Measurements from ENCODE around the gene CDH1.
"Not testable (repeated sequence)": the region's sequence is repeated elsewhere in the genome, so short reads cannot be mapped to it uniquely, and the experiment has no call there.

Gene CDH1

DNA sequence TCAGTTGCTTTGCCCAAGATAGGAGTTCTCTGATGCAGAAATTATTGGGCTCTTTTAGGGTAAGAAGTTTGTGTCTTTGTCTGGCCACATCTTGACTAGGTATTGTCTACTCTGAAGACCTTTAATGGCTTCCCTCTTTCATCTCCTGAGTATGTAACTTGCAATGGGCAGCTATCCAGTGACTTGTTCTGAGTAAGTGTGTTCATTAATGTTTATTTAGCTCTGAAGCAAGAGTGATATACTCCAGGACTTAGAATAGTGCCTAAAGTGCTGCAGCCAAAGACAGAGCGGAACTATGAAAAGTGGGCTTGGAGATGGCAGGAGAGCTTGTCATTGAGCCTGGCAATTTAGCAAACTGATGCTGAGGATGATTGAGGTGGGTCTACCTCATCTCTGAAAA is 97.5 kb downstream of the CDH1 start:
- no peak for DNase-seq (ENCODE audit: low read depth, low spot score)
- TF ChIP-seq, protein P1, sequence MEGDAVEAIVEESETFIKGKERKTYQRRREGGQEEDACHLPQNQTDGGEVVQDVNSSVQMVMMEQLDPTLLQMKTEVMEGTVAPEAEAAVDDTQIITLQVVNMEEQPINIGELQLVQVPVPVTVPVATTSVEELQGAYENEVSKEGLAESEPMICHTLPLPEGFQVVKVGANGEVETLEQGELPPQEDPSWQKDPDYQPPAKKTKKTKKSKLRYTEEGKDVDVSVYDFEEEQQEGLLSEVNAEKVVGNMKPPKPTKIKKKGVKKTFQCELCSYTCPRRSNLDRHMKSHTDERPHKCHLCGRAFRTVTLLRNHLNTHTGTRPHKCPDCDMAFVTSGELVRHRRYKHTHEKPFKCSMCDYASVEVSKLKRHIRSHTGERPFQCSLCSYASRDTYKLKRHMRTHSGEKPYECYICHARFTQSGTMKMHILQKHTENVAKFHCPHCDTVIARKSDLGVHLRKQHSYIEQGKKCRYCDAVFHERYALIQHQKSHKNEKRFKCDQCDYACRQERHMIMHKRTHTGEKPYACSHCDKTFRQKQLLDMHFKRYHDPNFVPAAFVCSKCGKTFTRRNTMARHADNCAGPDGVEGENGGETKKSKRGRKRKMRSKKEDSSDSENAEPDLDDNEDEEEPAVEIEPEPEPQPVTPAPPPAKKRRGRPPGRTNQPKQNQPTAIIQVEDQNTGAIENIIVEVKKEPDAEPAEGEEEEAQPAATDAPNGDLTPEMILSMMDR (IDR thresholded peaks at IDR 0.05; ENCODE audit: low read depth, low read length), result no peak
- H3K4me3 ChIP-seq (ENCODE audit: low read depth, low read length), result no peak overlapping the region
- in situ Hi-C loops (cut with HindIII; ENCODE audit: low sequenced_read_pairs), result no loop called here

DNA sequence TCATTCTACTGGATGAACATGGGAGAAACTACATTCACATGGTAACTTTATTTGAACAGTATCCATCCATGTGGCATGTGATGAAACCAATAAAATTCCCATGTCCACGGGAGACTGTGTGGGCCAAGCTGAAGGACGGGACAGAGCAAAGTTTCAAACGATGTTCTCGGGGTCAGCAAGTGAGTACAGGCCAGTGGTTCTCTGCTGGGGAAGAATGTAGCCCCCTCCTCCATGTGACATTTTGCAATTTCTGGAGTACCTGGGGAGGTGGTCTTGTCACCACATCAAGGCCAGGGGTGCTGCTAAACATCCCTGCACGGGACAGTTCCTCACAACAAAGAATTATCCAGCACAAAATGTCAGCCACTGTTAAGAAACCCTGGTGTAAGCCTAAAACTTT is 98.9 kb downstream of the CDH1 start:
- in situ Hi-C loops (cut with HindIII; ENCODE audit: low sequenced_read_pairs), result no loop called here
- DNase-seq (ENCODE audit: low read depth, low spot score), result no peak
- TF ChIP-seq, protein P1 (IDR thresholded peaks at IDR 0.05; ENCODE audit: low read depth, low read length), result no peak
- no peak overlapping the region for H3K4me3 ChIP-seq (ENCODE audit: low read depth, low read length)

DNA sequence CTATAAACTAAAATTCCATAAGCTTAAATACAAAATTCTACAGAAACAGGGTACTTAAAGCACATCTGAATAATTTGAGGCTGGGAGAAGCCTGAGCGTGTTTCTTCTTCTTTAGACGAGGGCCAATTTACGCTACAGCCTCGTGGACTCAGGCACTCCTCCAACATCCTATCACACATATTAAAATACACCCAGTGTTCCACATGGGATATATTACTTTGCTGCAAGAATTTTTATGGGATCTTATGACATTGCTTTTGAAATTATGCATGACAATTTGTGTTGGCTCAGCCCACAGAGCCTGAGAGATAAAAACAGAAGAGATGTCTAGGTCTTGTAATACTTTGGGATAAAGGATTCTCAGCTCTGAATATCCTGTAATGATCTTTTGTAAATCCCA is 102.7 kb downstream of the CDH1 start:
- no peak overlapping the region for H3K4me3 ChIP-seq (ENCODE audit: low read depth, low read length)
- TF ChIP-seq, protein P1 (IDR thresholded peaks at IDR 0.05; ENCODE audit: low read depth, low read length), result no peak
- DNase-seq (ENCODE audit: low read depth, low spot score), result no peak
- in situ Hi-C loops (cut with HindIII; ENCODE audit: low sequenced_read_pairs), result no loop called here

DNA sequence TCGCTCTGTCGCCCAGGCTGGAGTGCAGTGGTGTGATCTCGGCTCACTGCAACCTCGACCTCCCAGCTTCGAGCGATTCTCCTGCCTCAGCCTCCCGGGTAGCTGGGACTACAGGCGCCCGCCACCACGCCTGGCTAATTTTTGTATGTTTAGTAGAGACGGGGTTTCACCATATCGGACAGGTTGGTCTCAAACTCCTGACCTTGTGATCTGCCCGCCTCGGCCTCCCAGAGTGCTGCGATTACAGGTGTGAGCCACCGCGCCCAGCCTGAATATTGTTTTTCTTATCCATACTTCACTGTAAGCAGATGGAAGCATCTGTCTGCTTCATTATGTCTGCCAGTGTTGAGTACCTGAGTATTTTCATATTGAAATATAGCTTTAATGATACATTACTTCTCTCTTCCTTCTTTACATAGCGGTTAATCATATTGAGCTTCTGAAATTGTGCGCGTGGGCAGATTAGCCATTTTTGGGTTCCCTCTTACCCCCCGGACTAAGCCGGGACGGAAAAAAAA is 105.9 kb downstream of the CDH1 start:
- H3K4me3 ChIP-seq (ENCODE audit: low read depth, low read length), result peak overlapping the region; percentile 71
- in situ Hi-C loops (cut with HindIII; ENCODE audit: low sequenced_read_pairs); DNase-seq (ENCODE audit: low read depth, low spot score): not testable (repeated sequence)

DNA sequence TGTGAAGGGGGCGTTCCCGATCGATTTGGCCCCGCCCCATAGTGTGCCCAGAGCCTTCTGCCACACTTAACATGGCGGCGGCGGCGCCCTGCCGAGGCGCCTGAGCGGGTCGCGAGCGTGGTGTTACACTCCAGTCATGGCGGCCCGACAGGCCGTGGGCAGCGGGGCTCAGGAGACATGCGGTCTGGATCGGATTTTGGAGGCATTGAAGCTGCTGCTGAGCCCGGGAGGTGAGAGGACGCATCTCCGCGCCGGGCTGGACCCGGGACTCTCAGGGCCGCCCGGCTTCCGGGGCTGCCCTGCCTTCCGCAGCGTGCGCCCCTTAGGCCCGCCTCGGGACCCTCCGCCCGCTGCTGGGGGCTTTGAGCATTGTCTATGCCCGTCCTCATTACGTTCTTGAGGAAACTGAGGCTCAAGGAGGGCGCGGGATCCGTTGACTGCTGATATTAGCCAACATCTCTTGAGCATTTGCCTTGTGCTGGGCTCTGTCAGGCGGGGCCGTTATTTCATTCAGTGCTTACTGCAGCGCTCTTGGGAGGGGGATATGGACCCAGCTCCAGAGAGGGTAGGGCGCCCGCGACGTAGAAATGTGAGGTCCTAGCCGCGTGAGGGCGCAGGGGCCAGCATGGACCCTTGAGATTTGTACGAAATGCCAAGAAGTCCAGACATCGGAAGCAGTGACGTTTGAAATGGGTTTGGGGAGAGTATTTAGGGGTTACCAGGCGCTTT is 106.6 kb downstream of the CDH1 start, which contains the start of gene TANGO6:
TSS of gene TANGO6 (plus strand) at position 50 of the 729 bp plus-strand sequence. CDS start at position 137, 87 bp downstream.
- TF ChIP-seq, protein P1 (IDR thresholded peaks at IDR 0.05; ENCODE audit: low read depth, low read length), result peak; percentile 51
- in situ Hi-C loops (cut with HindIII; ENCODE audit: low sequenced_read_pairs), result no loop called here
- H3K4me3 ChIP-seq (ENCODE audit: low read depth, low read length), result peak within 1 kb of the TSS; percentile 71
- peak; percentile 79 for DNase-seq (ENCODE audit: low read depth, low spot score)

DNA sequence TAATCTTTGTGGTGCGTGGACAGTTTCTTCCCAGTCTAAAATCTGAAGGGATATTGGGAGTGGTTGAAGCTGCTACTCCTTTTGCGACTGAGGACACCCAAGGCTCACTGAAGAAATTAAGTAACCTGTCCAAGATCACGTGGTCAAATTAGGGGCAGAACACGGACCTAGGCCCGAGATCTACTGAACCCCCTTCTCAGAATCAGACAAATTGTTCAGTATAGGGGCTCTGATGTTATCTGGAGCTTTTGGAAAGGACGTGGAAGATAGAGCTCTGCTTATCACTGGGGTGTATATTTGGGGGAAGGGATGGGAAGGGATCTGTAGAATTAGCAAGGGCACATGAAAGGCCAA is 107.1 kb downstream of the CDH1 start:
- in situ Hi-C loops (cut with HindIII; ENCODE audit: low sequenced_read_pairs), result no loop called here
- H3K4me3 ChIP-seq (ENCODE audit: low read depth, low read length), result peak overlapping the region; percentile 71
- no peak for DNase-seq (ENCODE audit: low read depth, low spot score)
- TF ChIP-seq, protein P1 (IDR thresholded peaks at IDR 0.05; ENCODE audit: low read depth, low read length), result no peak

DNA sequence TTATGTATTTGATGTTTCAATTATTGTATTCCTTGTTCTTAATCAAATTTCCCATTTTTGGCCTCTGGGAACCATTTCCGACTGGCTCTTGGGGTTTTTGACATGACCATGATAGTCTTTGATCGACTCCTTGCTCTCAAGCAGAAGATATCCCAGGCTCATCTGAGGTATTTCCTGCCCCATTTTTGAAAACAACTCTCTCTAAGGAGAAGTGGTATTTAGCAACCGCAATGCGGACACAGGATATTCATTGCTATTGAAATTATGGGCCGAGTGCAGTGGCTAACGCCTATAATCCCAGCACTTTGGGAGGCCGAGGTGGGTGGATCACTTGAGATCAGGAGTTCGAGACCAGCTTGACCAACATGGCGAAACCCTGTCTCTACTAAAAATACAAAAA is 111.7 kb downstream of the CDH1 start:
- no peak for DNase-seq (ENCODE audit: low read depth, low spot score)
- in situ Hi-C loops (cut with HindIII; ENCODE audit: low sequenced_read_pairs), result no loop called here
- TF ChIP-seq, protein P1 (IDR thresholded peaks at IDR 0.05; ENCODE audit: low read depth, low read length), result no peak
- H3K4me3 ChIP-seq (ENCODE audit: low read depth, low read length), result no peak overlapping the region
